RWPE2 (cell line): ENCODE data around the gene GRK6.
A peak's percentile ranks its signal among the peaks of the same experiment; 100 is the strongest.

Source experiments
- ATAC-seq: fragments of 200-7000 bp; cut with Tn5 transposase; 3 replicates; pipeline ENCODE4 v1.9.1; 2021; ENCODE audit warnings: low read depth
- DNase-seq: peaks from one replicate; pipeline ENCODE4 v3.0.0-alpha.2; 2020; ENCODE audit warnings: low spot score
- H3K27ac ChIP-seq: fragments of 450-650 bp; 2 replicates; pipeline ENCODE4 v1.5.1; 2017; ENCODE audit warnings: mild to moderate bottlenecking; ENCODE audit not compliant: poor library complexity, severe bottlenecking
- H3K27me3 ChIP-seq: fragments of 250-450 bp; sonication (Bioruptor Pico); 2 replicates; pipeline ENCODE4 v1.5.1; 2021; ENCODE audit warnings: mild to moderate bottlenecking, moderate library complexity; ENCODE audit not compliant: insufficient read depth, poor library complexity, severe bottlenecking
- H3K36me3 ChIP-seq: fragments of 250-450 bp; sonication (Bioruptor Pico); 2 replicates; pipeline ENCODE4 v1.5.1; 2020; ENCODE audit warnings: low read depth, mild to moderate bottlenecking, moderate library complexity
- H3K4me1 ChIP-seq: fragments of 250-450 bp; sonication (Bioruptor Pico); 2 replicates; pipeline ENCODE4 v1.5.1; 2021; ENCODE audit warnings: mild to moderate bottlenecking, moderate library complexity; ENCODE audit not compliant: insufficient read depth, poor library complexity, severe bottlenecking
- H3K4me3 ChIP-seq: fragments of 250-450 bp; sonication (Bioruptor Pico); 2 replicates; pipeline ENCODE4 v1.5.1; 2021; ENCODE audit warnings: mild to moderate bottlenecking, moderate library complexity; ENCODE audit not compliant: severe bottlenecking
- H3K9me3 ChIP-seq: fragments of 250-450 bp; sonication (Bioruptor Pico); 2 replicates; pipeline ENCODE4 v1.5.1; 2021; ENCODE audit warnings: mild to moderate bottlenecking, moderate library complexity; ENCODE audit not compliant: severe bottlenecking
- CTCF ChIP-seq: fragments of 450-650 bp; IDR thresholded peaks from one replicate; pipeline ENCODE4 v1.5.1; 2017; ENCODE audit warnings: mild to moderate bottlenecking, moderate library complexity; ENCODE audit not compliant: poor library complexity, severe bottlenecking

The GRK6 gene

GRCh38 chr5:177471610-177472356 is 45.3 kb downstream of the GRK6 start:
- ATAC-seq, result no peak
- Histone ChIP-seq H3K36me3 (peaks cover 24% of the 10 kb centered on the region), H3K4me3 (peak overlapping the region; percentile 97), H3K27me3 (no peaks in the 10 kb centered on the region), H3K27ac (peak overlapping the region; percentile 69), H3K4me1 (peaks cover 15% of the 10 kb centered on the region), H3K9me3 (no peaks in the 10 kb centered on the region)
- TF ChIP-seq CTCF, result no peak
- no peak for DNase-seq

- H3K4me1 ChIP-seq, result peaks cover 15% of the 10 kb centered on the region
These were observed 46.3 kb downstream of the GRK6 start for GRCh38 chr5:177472460-177473442.

GRCh38 chr5:177473443-177474001 is 47.0 kb downstream of the GRK6 start, which contains the start of gene DBN1:
Gene DBN1, minus strand, starts transcription at chr5:177473634. Its CDS starts 113 bp downstream, at chr5:177473521.
- H3K36me3 ChIP-seq, result peaks cover 9% of the 10 kb centered on the region
- TF ChIP-seq CTCF, result no peak
- no peaks in the 10 kb centered on the region for H3K27me3 ChIP-seq
- peak within 1 kb of the TSS; percentile 97 for H3K4me3 ChIP-seq
- no peaks in the 10 kb centered on the region for H3K9me3 ChIP-seq
- DNase-seq (no peak), ATAC-seq (peak; percentile 53)
- peak within 1 kb of the TSS; percentile 69 for H3K27ac ChIP-seq
- H3K4me1 ChIP-seq, result peaks cover 16% of the 10 kb centered on the region

More at GRCh38 chr5:177472460-177473442, 46.3 kb downstream of the GRK6 start:
- DNase-seq (no peak), ATAC-seq (peak; percentile 24)
- no peak for TF ChIP-seq CTCF
- peaks cover 15% of the 10 kb centered on the region for H3K36me3 ChIP-seq
- H3K27me3 ChIP-seq, result no peaks in the 10 kb centered on the region
- peak overlapping the region; percentile 69 for H3K27ac ChIP-seq
- peak overlapping the region; percentile 97 for H3K4me3 ChIP-seq
- no peaks in the 10 kb centered on the region for H3K9me3 ChIP-seq

- DNase-seq (no peak), ATAC-seq (no peak)
- H3K27me3 ChIP-seq, result no peaks in the 10 kb centered on the region
- H3K9me3 ChIP-seq, result no peaks in the 10 kb centered on the region
- H3K36me3 ChIP-seq, result peaks cover 5% of the 10 kb centered on the region; the same call in 1 of the 2 replicates
- H3K27ac ChIP-seq, result no peak overlapping the region
- peaks cover 21% of the 10 kb centered on the region for H3K4me1 ChIP-seq
- no peak overlapping the region for H3K4me3 ChIP-seq
- no peak for TF ChIP-seq CTCF
These were observed 47.6 kb downstream of the GRK6 start for GRCh38 chr5:177474002-177474476.
